B cell (primary cell): ENCODE measurements around the gene RASSF8. TPM values are rescaled to one million over a fixed set of nuclear protein-coding genes. Genes with fewer than 3 reads are reported as not detected.

Source experiments
- ATAC-seq: fragments of 200-7000 bp; cut with Tn5 transposase; one replicate; pipeline ENCODE4 v1.10.0; 2021; ENCODE audit warnings: low read depth, mild to moderate bottlenecking, moderate number of reproducible peaks, moderate library complexity
- CTCF ChIA-PET: fragments of 350-600 bp; sonication (Branson Sonifier 250); formaldehyde crosslinking; loops from one replicate; lab custom pipeline; 2021; ENCODE audit warnings: antibody characterized with exemption, inconsistent platforms; lab: Charles Lee
- POLR2A ChIA-PET: fragments of 350-600 bp; sonication (Branson Sonifier 250); formaldehyde crosslinking; loops from one replicate; lab custom pipeline; 2021; ENCODE audit warnings: antibody characterized with exemption; lab: Charles Lee
- DNase-seq: peaks from one replicate; pipeline ENCODE4 v3.0.0; 2013
- H2AFZ ChIP-seq: 2 replicates; pipeline ENCODE4 v1.6.1; 2012; ENCODE audit warnings: mild to moderate bottlenecking, low read depth, low read length; ENCODE audit not compliant: insufficient read depth, poor library complexity, severe bottlenecking
- H3K27ac ChIP-seq, 2 donors: 1 replicate in 1 of 2; 2 replicates in 1 of 2; pipeline ENCODE4 v1.5.1; 2012 to 2013; ENCODE audit warnings: low read length in 2 of 2, mild to moderate bottlenecking in 2 of 2, moderate library complexity in 1 of 2
- H3K27me3 ChIP-seq, 4 experiments: fragments of 200-600 bp in 1 of 4; sonication (generic) in 1 of 4; replicated peaks in 1 of 4; 1 replicate in 2 of 4; 2 replicates in 2 of 4; pipeline versions ENCODE4 v1.6.1 to v1.7.0; 2013 to 2016; ENCODE audit warnings: low read length in 3 of 4, mild to moderate bottlenecking in 2 of 4, mixed read lengths in 1 of 4, moderate library complexity in 1 of 4; ENCODE audit not compliant: insufficient read depth in 4 of 4, control insufficient read depth in 3 of 4; ENCODE audit errors: control extremely low read depth in 1 of 4
- H3K36me3 ChIP-seq, 2 experiments: replicated peaks in 1 of 2; 1 replicate in 1 of 2; 2 replicates in 1 of 2; pipeline versions ENCODE4 v1.6.1 to v1.7.1; 2013; ENCODE audit warnings: low read length in 1 of 2; ENCODE audit not compliant: insufficient read depth in 2 of 2, control insufficient read depth in 1 of 2; ENCODE audit errors: control extremely low read depth in 1 of 2, extremely low read depth in 1 of 2
- H3K4me1 ChIP-seq, 2 donors: fragments of 200-600 bp in 1 of 2; sonication (generic) in 1 of 2; 1 replicate in 1 of 2; 2 replicates in 1 of 2; pipeline versions ENCODE4 v1.5.1 to v1.6.1; 2013 to 2017; ENCODE audit warnings: low read length in 2 of 2; ENCODE audit not compliant: control insufficient read depth in 2 of 2, insufficient read depth in 2 of 2
- H3K4me2 ChIP-seq: replicated peaks from 2 replicates; pipeline ENCODE3; 2012; ENCODE audit warnings: mild to moderate bottlenecking, low read depth, low read length; ENCODE audit not compliant: poor library complexity, severe bottlenecking
- H3K4me3 ChIP-seq, 5 experiments: fragments of 200-600 bp in 1 of 5; sonication (generic) in 1 of 5; 1 replicate in 3 of 5; 2 replicates in 2 of 5; pipeline versions ENCODE4 v1.5.1 to v1.7.0; 2011 to 2016; ENCODE audit warnings: low read length in 4 of 5, mild to moderate bottlenecking in 4 of 5, low read depth in 2 of 5, control low read depth in 1 of 5, moderate library complexity in 1 of 5; ENCODE audit not compliant: insufficient read depth in 1 of 5; ENCODE audit errors: control extremely low read depth in 1 of 5, extremely low read depth in 1 of 5
- H3K79me2 ChIP-seq: fragments of 200-600 bp; sonication (generic); one replicate; pipeline ENCODE4 v1.6.0; 2016; ENCODE audit warnings: low read length; ENCODE audit not compliant: control insufficient read depth, insufficient read depth
- H3K9ac ChIP-seq: fragments of 200-600 bp; sonication (generic); 2 replicates; pipeline ENCODE4 v1.6.1; 2017; ENCODE audit warnings: mild to moderate bottlenecking, low read length, moderate library complexity
- H3K9me3 ChIP-seq, 3 donors: one replicate each; pipeline versions ENCODE4 v1.6.1 to v1.7.1; 2013; ENCODE audit warnings: low read length in 2 of 3; ENCODE audit not compliant: control insufficient read depth in 2 of 3, insufficient read depth in 1 of 3; ENCODE audit errors: control extremely low read depth in 1 of 3
- H4K20me1 ChIP-seq: 2 replicates; pipeline ENCODE4 v1.6.0; 2012; ENCODE audit warnings: mild to moderate bottlenecking, low read length; ENCODE audit not compliant: insufficient read depth, control insufficient read depth, poor library complexity, severe bottlenecking
- H3K27ac Mint-ChIP-seq: one replicate; pipeline ENCODE4 v1.8.0; 2021; ENCODE audit warnings: mixed read lengths
- H3K27me3 Mint-ChIP-seq: one replicate; pipeline ENCODE4 v1.8.0; 2021; ENCODE audit warnings: mixed read lengths
- H3K4me1 Mint-ChIP-seq: one replicate; pipeline ENCODE4 v1.8.0; 2021; ENCODE audit warnings: mixed read lengths
- H3K4me3 Mint-ChIP-seq: one replicate; pipeline ENCODE4 v1.8.0; 2021; ENCODE audit warnings: mixed read lengths
- H3K9me3 Mint-ChIP-seq: one replicate; pipeline ENCODE4 v1.8.0; 2022; ENCODE audit warnings: mixed read lengths; ENCODE audit not compliant: insufficient read depth
- EZH2 ChIP-seq: IDR thresholded peaks from 2 replicates; pipeline ENCODE4 v1.6.1; 2012; ENCODE audit warnings: borderline replicate concordance, low read depth, mild to moderate bottlenecking, moderate library complexity, low read length; ENCODE audit not compliant: insufficient read depth, poor library complexity, severe bottlenecking
- WGBS: methylation state at CpG from one replicate; pipeline ENCODE4 v1.1.5; 2013; ENCODE audit warnings: missing lambda C conversion rate; ENCODE audit not compliant: insufficient coverage; 5-methylcytosine and 5-hydroxymethylcytosine counted together
- intact Hi-C: fragments of 100-400 bp; cut with micrococcal nuclease; formaldehyde crosslinking; loops from one replicate; pipeline ENCODE4 v1.10.0; 2022
- polyA plus RNA-seq: library from polyadenylated mRNA; depleted of rRNA; stranded (reverse); fragments of >200 nt; gene quantifications from 2 replicates; pipeline ENCODE4 v1.2.3, GENCODE V29; 2012
- total RNA-seq, 2 donors: library from RNA; stranded (reverse); fragments of 120-200 nt in 1 of 2; gene quantifications; 1 replicate in 1 of 2; 2 replicates in 1 of 2; pipeline versions ENCODE4 v1.2.3 to v1.2.4, GENCODE V29; 2013 to 2022
- TF ChIP-seq, protein P1 (sequence below): fragments of 200-600 bp; IDR thresholded peaks from one replicate; pipeline ENCODE4 v1.8.0; 2022; ENCODE audit warnings: antibody characterized with exemption, mild to moderate bottlenecking

RASSF8 gene
- total and polyA plus RNA-seq, 2 donors (not counting 1 experiment from before 2014, with no cell fraction given): 0.01 to 0.49 TPM

DNA sequence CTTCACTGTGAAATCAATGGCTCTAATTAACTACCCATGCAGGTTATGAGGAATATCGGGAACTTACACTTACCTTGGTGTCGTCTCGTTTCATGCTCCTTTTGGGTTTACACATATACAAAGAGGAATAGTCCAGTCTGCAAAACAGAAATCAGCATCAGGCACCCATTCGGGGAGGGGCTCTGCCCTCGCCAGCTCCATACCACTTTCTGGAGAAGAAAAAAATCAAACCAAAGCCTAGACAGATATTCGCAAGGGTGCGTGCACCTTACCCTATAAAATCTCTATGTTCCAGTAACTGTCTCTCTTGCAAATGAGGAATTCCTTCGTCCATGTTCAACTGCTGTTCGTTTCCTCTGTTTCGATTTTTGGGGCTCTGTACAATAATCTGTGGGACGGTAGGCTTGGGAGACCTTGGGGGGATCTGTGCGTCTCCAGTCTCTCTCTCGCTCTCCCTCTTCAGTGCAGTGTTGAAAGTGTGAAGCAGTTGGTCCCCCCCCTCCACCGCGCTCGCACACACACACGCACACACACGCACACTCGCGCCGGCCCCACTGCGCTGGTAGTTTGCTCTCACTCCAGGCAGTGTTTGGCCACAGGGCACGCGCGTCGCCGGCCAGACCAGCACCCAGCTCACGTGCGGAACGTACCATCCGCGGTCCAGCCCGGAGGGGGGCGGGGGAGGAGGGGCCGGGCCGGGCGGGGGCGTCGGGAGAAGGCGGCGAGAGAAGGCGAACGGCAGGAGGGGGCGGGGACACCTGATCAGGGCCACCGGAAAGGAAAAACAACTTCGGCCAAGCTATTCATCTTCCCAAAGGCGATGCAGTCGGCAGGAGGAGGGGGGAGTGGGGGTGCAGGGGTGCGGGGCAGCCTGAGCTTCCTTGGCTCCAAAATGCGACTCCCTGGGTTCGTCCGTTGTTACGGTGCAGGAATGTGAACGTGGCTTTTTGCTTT is 166.2 kb downstream of the RASSF8 start, which contains the start of gene BHLHE41:
Gene BHLHE41 (minus strand): TSS at position 592 of the 954 bp plus-strand sequence. CDS start 258 bp downstream, at position 334.
- peaks cover 58% of the 10 kb centered on the region for H3K4me1 Mint-ChIP-seq

More for the DNA sequence above, 166.2 kb downstream of the RASSF8 start, which contains the start of gene BHLHE41:
- TF ChIP-seq, protein P1, sequence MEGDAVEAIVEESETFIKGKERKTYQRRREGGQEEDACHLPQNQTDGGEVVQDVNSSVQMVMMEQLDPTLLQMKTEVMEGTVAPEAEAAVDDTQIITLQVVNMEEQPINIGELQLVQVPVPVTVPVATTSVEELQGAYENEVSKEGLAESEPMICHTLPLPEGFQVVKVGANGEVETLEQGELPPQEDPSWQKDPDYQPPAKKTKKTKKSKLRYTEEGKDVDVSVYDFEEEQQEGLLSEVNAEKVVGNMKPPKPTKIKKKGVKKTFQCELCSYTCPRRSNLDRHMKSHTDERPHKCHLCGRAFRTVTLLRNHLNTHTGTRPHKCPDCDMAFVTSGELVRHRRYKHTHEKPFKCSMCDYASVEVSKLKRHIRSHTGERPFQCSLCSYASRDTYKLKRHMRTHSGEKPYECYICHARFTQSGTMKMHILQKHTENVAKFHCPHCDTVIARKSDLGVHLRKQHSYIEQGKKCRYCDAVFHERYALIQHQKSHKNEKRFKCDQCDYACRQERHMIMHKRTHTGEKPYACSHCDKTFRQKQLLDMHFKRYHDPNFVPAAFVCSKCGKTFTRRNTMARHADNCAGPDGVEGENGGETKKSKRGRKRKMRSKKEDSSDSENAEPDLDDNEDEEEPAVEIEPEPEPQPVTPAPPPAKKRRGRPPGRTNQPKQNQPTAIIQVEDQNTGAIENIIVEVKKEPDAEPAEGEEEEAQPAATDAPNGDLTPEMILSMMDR: no peak
- TF ChIP-seq EZH2: no peak
- Histone ChIP-seq H2AFZ (peak within 1 kb of the TSS; percentile 87), H3K4me1 (peaks cover 44 to 46% of the 10 kb centered on the region in 2 donors), H3K27me3 (peaks cover 0 to 14% (median 0%) of the 10 kb centered on the region in 4 experiments), H3K4me2 (peak within 1 kb of the TSS; percentile 94), H3K9ac (peak within 1 kb of the TSS; percentile 85), H3K36me3 (no peaks in the 10 kb centered on the region), H3K9me3 (peaks cover 0 to 3% (median 0%) of the 10 kb centered on the region in 3 donors), H3K79me2 (peaks cover 7% of the 10 kb centered on the region), H4K20me1 (no peaks in the 10 kb centered on the region), H3K4me3 (peak within 1 kb of the TSS; percentile 45 to 87 (median 74)), H3K27ac (peak within 1 kb of the TSS; percentile 67 to 87)
- Mint-ChIP-seq H3K4me3 (peak within 1 kb of the TSS; percentile 99), H3K27me3 (peaks cover 4% of the 10 kb centered on the region), H3K9me3 (no peaks in the 10 kb centered on the region), H3K27ac (peak within 1 kb of the TSS; percentile 99)
- ATAC-seq (peak; percentile 26), DNase-seq (peak; percentile 78)
- ChIA-PET CTCF (interaction anchor here (1.1 to 6.5 kb wide), 14 partner anchors 10 to 489 kb away, joined by 3 to 72 read pairs (median 8); partner anchors contain the start of gene SSPN), POLR2A (interaction anchor here (0.6 to 5.5 kb wide), 9 partner anchors 9 to 313 kb away, joined by 3 to 117 read pairs (median 4); partner anchors contain the start of gene SSPN)
- intact Hi-C loops: loop anchor here (5.0 kb wide), 2 partner anchors 813 to 888 kb away; partner anchors contain the start of genes FGFR1OP2, INTS13 and TM7SF3
- under 1% methylated on average over 27 of the region's 54 CpGs for WGBS
